ENCODE measurements around the gene COPB1.

DNA sequence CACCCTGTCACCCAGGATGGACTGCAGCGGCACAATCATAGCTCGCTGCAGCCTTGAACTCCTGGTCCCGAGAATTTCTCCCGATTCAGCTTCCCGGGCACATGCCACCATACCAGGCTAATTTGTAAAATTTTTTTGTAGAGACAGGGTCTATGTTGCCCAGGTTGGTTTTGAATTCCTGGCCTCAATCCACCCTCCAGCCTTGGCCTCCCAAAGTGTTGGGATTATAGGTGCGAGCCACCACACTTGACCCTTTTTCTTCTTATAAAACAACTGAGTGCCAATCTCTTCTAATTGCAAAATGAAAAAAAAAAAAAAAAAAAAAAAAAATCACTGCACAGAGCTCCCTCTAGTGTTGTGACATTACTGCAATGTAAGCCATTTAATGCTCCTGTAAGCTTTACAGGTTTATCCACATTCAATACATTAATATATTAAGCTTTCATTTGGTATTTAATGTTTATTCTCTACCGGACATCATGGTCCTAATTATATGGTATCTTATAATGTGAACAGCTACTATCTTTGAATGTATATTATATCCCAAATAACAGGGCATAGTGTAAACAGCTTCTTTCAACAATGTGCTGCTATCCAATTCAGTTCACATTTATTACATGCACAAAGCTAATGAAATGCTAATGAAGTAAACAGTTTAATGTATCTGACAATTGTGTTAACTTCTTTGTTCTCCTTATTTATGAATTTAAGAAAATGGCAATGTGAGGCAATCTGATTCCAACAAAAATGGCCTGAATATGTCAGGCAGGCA, 44.6 kb downstream of the COPB1 start:
- TF ChIP-seq GATA2 (IDR thresholded peaks at IDR 0.05; ENCODE audit: low read depth, low read length) (no peak), GATA3 (IDR thresholded peaks at IDR 0.05; ENCODE audit: low read depth, low read length) (no peak)
